Nephron (organoid): ENCODE data around the gene YTHDC1.

Experiments
- H3K27ac Mint-ChIP-seq, 3 experiments: 2 replicates each; pipeline ENCODE4 v1.8.0; 2020; ENCODE audit warnings: mixed read lengths in 3 of 3, mild to moderate bottlenecking in 2 of 3, moderate library complexity in 1 of 3
- H3K27me3 Mint-ChIP-seq: 2 replicates; pipeline ENCODE4 v1.8.0; 2021; ENCODE audit warnings: low read depth, mild to moderate bottlenecking, moderate library complexity, mixed read lengths
- H3K36me3 Mint-ChIP-seq: 2 replicates; pipeline ENCODE4 v1.8.0; 2020; ENCODE audit warnings: low read depth, mixed read lengths
- H3K4me1 Mint-ChIP-seq: 2 replicates; pipeline ENCODE4 v1.8.0; 2020; ENCODE audit warnings: mixed read lengths
- H3K4me3 Mint-ChIP-seq, 3 experiments: 2 replicates each; pipeline ENCODE4 v1.8.0; 2020; ENCODE audit warnings: mild to moderate bottlenecking in 3 of 3, mixed read lengths in 3 of 3, moderate library complexity in 2 of 3
- H3K9me3 Mint-ChIP-seq: 2 replicates; pipeline ENCODE4 v1.8.0; 2020; ENCODE audit warnings: mixed read lengths
- TF ChIP-seq, protein P1 (sequence below), 3 experiments: fragments of 200-600 bp; sonication (generic); IDR thresholded peaks; one replicate each; pipeline ENCODE4 v1.5.0; 2021; ENCODE audit warnings: antibody characterized with exemption in 3 of 3; ENCODE audit not compliant: unreplicated experiment in 3 of 3

Gene YTHDC1

DNA sequence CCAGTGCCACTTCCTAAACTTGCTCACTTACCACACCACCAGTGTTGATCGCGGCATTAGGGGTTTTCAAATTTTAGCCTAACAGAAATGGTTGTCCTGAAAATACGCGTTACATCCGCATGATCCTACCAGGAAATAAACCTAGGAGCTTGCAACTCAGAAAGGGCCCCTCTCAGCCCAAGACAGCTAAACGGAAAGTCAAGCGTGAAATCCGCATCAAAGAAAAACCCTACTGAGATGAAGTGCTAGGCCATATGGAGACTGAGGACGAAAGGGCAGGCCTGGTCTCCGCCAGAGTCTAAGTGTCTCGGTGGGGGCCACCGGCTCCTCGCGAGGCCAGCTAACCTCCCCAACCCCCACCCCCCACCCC, 626 bp downstream of the YTHDC1 start:
- peaks cover 38% of the 10 kb centered on the region for H3K4me1 Mint-ChIP-seq
- TF ChIP-seq, protein P1, sequence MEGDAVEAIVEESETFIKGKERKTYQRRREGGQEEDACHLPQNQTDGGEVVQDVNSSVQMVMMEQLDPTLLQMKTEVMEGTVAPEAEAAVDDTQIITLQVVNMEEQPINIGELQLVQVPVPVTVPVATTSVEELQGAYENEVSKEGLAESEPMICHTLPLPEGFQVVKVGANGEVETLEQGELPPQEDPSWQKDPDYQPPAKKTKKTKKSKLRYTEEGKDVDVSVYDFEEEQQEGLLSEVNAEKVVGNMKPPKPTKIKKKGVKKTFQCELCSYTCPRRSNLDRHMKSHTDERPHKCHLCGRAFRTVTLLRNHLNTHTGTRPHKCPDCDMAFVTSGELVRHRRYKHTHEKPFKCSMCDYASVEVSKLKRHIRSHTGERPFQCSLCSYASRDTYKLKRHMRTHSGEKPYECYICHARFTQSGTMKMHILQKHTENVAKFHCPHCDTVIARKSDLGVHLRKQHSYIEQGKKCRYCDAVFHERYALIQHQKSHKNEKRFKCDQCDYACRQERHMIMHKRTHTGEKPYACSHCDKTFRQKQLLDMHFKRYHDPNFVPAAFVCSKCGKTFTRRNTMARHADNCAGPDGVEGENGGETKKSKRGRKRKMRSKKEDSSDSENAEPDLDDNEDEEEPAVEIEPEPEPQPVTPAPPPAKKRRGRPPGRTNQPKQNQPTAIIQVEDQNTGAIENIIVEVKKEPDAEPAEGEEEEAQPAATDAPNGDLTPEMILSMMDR (IDR thresholded peaks at IDR 0.05; ENCODE audit: unreplicated experiment in 3 of 3), result no peak
- H3K36me3 Mint-ChIP-seq, result peaks cover 16% of the 10 kb centered on the region
- H3K4me3 Mint-ChIP-seq, result peak overlapping the region; percentile 95 to 97 (median 95)
- no peaks in the 10 kb centered on the region for H3K9me3 Mint-ChIP-seq
- peak overlapping the region; percentile 97 to 100 (median 99) for H3K27ac Mint-ChIP-seq
- H3K27me3 Mint-ChIP-seq, result peaks cover 3% of the 10 kb centered on the region

DNA sequence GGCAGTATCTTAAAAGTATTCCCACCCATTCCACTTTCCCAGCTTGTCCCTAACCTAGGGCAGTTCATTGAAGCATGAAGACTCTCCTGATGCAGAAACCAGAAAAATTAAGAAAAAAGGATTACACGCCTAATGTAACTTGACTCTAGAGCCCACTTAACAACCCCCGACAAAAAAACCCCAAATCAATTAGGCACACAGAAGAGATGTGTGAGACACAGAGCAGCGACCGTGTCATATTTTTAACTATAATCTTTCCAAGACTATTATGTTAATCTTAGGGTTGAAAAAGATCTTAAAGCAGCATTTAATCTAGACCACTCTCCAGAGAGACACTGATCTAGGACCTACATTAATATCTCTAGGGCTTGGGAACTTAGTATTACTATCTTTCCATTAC, 1.3 kb downstream of the YTHDC1 start:
- H3K27me3 Mint-ChIP-seq, result peaks cover 3% of the 10 kb centered on the region
- no peaks in the 10 kb centered on the region for H3K9me3 Mint-ChIP-seq
- peak overlapping the region; percentile 97 to 100 (median 99) for H3K27ac Mint-ChIP-seq
- TF ChIP-seq, protein P1 (IDR thresholded peaks at IDR 0.05; ENCODE audit: unreplicated experiment in 3 of 3), result no peak
- peaks cover 42% of the 10 kb centered on the region for H3K4me1 Mint-ChIP-seq
- H3K4me3 Mint-ChIP-seq, result peak overlapping the region; percentile 95 to 97 (median 95)
- H3K36me3 Mint-ChIP-seq, result peaks cover 19% of the 10 kb centered on the region

DNA sequence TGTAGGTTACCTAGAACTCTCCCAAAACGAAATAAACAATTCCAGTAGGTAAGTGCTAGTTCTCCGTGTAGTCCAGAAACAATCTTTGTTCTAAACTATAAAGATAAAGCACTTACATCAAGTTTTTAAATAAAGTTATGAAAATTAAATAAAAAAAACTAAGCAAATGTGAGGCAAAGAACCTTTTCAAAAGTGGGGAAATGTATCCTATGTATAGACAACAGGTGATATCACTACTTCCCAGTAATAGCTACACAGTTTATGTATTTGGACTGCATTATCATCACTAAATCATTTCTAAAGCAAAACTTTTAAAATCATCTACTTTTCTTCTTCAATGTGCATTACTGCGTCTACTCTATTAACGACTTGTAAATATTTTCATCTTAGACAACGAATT, 2.0 kb downstream of the YTHDC1 start:
- H3K36me3 Mint-ChIP-seq, result peaks cover 19% of the 10 kb centered on the region
- H3K9me3 Mint-ChIP-seq, result no peaks in the 10 kb centered on the region

DNA sequence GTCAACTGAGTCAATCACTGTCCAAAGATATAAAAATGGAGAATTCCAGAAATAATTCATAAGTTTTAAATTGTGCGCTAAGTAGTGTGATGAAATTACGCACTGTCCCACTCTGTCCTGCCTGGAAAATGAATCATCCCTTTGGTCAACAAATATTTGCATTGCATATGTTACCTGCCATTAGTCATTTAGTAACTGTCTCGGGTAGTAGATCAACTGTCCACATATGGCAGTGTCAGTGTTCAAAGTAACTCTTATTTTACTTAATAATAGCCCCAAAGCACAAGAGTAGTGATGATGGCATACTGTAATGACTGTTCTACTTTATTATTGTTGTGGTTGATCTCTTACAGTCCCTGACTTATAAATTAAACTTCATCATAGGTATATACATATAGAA, 3.4 kb downstream of the YTHDC1 start:
- no peaks in the 10 kb centered on the region for H3K9me3 Mint-ChIP-seq
- peaks cover 3% of the 10 kb centered on the region for H3K27me3 Mint-ChIP-seq
- H3K4me3 Mint-ChIP-seq, result peak overlapping the region; percentile 61 to 97 (median 75)
- TF ChIP-seq, protein P1 (IDR thresholded peaks at IDR 0.05; ENCODE audit: unreplicated experiment in 3 of 3), result no peak
- H3K36me3 Mint-ChIP-seq, result peaks cover 23% of the 10 kb centered on the region
- H3K27ac Mint-ChIP-seq, result no peak overlapping the region
- H3K4me1 Mint-ChIP-seq, result peaks cover 48% of the 10 kb centered on the region

More for the DNA sequence above, 2.0 kb downstream of the YTHDC1 start:
- H3K27me3 Mint-ChIP-seq, result peaks cover 3% of the 10 kb centered on the region
- TF ChIP-seq, protein P1 (IDR thresholded peaks at IDR 0.05; ENCODE audit: unreplicated experiment in 3 of 3), result no peak
- H3K4me1 Mint-ChIP-seq, result peaks cover 42% of the 10 kb centered on the region
- H3K4me3 Mint-ChIP-seq, result peak overlapping the region; percentile 95 to 97 (median 95)
- H3K27ac Mint-ChIP-seq, result peak overlapping the region; percentile 97 to 100 (median 99)

DNA sequence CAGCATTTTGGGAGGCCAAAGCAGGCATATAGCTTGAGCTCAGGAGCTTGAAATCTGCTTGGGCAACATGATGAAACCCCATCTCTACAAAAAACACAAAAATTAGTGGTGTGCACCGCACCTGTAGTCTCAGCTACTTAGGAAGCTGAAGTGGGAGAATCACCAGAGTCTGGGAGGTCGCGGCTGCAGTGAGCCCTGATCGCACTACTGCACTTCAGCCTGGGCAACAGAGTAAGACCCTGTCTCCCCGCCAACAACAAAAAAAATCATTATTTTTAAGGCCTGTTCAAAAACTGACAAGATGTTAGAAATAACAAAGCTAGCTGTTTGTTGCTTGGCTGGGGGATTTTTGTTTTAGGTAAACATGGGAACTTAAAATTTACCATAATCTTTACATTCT, 5.1 kb downstream of the YTHDC1 start:
- peak overlapping the region in 2 of 3 experiments; percentile 9 to 19 for H3K4me3 Mint-ChIP-seq

DNA sequence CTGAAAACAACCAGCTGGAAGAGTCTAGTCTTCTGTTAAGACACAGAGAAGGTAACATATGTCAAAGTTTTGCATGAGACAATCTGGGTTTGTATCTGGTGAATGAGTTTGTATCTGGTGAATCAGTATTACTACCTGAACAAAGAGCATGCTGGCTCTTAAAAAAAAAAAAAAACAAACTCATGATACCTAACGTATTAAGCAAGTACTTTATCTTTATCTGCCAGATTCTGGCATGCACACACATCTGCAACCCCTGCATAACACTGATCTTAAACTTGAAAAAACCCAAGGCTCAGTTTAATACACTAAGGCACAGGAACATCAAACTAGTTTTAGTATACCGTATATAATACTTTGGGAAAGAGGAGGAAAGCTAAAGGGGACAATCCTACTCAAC, 5.8 kb downstream of the YTHDC1 start:
- Mint-ChIP-seq H3K9me3 (no peaks in the 10 kb centered on the region), H3K4me1 (peaks cover 63% of the 10 kb centered on the region), H3K4me3 (no peak overlapping the region), H3K27me3 (no peaks in the 10 kb centered on the region), H3K27ac (peak overlapping the region in 1 of 3 experiments; percentile 49), H3K36me3 (peaks cover 23% of the 10 kb centered on the region)
- TF ChIP-seq, protein P1 (IDR thresholded peaks at IDR 0.05; ENCODE audit: unreplicated experiment in 3 of 3), result no peak

More for the DNA sequence above, 5.1 kb downstream of the YTHDC1 start:
- H3K27me3 Mint-ChIP-seq, result no peaks in the 10 kb centered on the region
- peaks cover 23% of the 10 kb centered on the region for H3K36me3 Mint-ChIP-seq
- TF ChIP-seq, protein P1 (IDR thresholded peaks at IDR 0.05; ENCODE audit: unreplicated experiment in 3 of 3), result no peak
- peak overlapping the region in 1 of 3 experiments; percentile 49 for H3K27ac Mint-ChIP-seq
- H3K4me1 Mint-ChIP-seq, result peaks cover 56% of the 10 kb centered on the region
- no peaks in the 10 kb centered on the region for H3K9me3 Mint-ChIP-seq
